ENCODE results near the gene SHC4. TPM values are rescaled to one million over a fixed set of nuclear protein-coding genes. Genes with fewer than 3 reads are reported as not detected.
"Not testable (repeated sequence)": the region's sequence is repeated elsewhere in the genome, so short reads cannot be mapped to it uniquely, and the experiment has no call there.

SHC4 gene
- polyA plus RNA-seq, 1 donor = 3.1 TPM

DNA sequence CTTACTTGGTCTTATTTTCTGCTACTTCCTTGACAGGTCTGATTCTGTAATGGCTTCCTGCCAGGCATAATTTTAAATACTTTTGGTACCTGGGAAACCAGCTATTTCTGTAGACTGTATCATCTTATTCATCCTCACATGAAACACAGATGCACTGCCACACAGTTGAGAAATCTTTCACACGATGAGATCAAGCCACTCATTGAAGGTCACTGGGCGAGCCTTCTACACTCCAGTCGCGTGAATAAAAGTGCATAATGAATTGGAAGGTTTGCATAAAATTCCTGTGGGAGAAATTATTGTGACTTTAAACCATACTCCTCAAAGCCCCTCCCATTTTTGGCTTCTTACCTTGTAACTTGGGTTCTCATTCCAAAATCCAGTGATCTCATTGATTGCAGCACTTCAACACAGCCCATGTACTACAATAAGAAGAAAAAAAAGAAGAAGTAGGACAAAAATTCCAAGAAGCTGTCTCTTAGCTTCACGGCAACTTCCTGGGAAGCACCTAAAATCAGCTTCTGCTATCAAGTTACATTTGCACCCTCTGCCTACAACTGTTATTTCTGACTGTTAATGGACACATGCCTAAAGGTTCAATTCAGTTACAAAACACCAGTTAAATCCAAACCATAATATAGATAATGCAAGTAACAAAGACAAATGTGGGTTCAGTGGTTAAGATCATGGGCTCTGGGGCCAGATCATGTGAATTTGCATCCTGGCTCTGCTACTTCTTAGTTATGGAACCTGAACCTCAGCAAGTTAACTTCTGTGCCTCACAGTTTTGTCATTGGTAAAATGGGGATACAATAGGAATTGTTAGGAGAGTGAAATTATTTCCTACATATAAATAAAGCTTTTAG is 39.0 kb downstream of the SHC4 start:
- DNase-seq = no peak

DNA sequence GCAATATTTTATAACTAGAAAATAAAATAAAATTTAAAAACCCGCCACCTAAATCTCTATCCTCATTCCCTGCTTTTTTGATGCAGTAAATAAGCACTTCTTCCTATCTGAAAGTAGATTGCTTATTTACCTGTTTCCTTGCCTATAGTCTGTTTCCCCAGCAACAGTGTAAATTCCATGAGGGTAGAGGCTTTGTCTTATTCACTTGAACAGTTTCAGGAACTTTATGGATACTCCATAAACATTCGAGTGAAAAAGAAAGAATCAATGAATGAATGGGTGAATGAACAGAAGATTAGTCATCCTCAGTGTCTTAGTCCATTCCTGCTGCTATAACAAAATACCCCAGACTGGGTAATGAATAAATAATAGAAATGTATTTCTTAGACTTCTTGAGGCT is 41.7 kb downstream of the SHC4 start:
- DNase-seq = no peak

DNA sequence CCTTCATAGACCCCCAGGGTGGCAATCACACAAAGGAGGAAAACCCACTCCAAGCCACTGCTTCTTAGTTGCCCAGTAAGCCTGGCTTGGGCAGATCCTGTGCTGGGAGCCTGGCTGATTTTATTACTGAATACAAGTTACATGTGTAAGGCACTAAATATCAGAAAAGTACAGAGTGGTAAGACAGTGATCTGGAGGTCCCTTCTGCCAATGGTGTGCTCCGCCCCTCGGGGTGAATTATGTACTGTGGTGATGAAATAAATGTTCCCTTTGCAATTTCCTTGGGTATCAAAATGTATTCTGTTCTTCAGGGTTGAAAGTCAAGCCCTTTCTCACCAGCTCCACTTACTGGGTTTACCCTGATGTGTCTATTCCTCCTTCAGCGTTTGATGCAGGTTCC is 47.0 kb downstream of the SHC4 start:
- DNase-seq = no peak

DNA sequence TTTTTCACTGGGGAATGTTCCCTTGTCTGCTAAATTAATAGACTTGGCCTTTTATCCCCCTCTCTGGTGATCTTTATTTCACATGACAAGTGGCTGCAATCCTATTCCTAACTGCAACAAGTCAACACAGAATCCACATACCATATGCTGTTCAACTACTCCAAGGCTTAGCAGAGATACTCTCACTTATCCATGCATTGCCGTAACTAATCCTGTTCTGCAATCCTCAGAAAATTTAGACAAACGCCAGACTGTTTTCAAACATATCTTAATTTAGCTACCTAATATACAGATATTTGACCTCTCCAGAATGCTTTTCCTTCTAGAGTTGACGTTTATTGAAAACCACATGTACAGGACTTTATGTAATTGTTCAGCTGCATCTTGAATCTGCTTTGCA is 47.9 kb downstream of the SHC4 start:
- DNase-seq = no peak

DNA sequence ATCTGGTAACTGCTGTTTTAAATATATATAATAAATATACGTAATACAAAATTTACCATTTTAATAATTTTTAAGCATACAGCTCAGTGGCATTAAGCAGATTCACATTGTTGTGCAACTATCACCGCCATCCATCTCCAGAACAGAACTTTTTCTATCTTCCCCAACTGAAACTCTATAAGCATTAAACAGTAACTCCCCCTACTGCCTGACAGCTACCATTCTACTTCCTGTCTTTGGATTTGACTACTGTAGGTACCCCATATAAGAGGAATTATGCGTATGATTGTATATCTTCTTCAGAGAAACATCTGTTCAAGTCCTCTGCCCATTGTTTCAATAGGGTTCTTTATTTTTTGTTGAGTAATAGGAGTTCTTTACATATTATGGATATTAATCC is 49.0 kb downstream of the SHC4 start:
- no peak for DNase-seq

DNA sequence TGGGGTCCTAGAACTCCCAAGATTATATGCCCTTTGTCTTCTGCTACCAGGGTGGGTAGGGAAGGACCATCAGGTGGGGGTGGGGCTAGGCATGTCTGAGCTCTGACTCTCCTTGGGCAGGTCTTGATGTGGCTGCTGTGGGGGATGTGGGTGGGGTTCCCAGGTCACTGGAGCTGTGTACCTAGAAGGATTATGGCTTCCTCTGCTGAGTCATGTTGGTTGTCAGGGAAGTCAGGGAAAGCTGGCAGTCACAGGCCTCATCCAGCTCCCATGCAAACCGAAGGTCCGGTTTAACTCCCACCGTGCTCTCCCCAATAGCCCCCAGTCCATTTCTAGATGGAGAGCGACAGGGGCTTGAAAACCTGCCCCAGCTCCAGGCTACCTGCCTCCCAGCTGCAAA is 50.6 kb downstream of the SHC4 start:
- DNase-seq = no peak

DNA sequence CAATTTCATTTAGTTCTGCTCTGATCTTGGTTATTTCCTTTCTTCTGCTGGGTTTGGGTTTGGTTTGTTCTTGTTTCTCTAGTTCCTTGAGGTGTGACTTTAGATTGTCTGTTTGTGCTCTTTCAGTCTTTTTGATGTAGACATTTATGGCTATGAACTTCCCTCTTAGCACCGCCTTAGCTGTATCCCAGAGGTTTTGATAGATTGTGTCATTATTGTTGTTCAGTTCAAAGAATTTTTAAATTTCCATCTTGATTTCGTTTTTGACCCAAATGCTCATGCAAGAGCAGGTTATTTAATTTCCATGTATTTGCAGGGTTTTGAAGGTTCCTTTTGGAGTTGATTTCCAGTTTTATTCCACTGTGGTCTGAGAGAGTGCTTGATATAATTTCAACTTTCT is 53.2 kb downstream of the SHC4 start:
- DNase-seq = not testable (repeated sequence)

DNA sequence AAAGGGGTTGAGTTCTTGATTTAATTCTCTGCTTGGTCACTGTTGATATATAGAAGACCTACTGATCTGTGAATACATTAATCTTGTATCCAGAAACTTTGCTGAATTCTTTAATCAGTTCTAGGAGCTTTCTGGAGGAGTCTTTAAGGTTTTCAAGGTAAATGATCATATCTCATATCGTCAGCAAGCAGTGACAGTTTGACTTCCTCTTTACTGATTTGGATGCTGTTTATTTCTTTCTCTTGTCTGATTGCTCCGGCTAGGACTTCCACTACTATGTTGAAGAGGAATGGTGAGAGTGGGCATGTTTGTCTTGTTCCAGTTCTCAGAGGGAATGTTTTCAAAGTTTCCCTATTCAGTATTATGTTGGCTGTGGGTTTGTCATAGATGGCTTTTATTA is 54.4 kb downstream of the SHC4 start:
- not testable (repeated sequence) for DNase-seq

DNA sequence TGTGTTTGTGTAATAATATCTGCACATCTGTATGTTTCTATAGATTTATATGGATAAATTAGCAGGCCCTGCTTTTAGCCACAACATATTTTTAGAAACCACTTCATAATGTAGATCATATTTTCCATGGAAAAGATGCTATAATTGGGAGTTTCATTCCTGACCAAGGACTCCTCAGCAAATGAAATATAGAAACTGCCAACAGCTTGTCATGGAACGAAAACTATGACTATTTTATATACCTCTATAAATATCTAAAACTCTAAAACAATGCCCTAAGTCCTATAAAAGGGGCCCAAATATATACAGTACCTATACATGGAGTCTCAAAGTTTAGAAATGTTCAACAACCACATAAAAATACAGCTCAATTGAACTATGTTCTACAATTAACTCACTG is 57.9 kb downstream of the SHC4 start:
- DNase-seq = no peak

DNA sequence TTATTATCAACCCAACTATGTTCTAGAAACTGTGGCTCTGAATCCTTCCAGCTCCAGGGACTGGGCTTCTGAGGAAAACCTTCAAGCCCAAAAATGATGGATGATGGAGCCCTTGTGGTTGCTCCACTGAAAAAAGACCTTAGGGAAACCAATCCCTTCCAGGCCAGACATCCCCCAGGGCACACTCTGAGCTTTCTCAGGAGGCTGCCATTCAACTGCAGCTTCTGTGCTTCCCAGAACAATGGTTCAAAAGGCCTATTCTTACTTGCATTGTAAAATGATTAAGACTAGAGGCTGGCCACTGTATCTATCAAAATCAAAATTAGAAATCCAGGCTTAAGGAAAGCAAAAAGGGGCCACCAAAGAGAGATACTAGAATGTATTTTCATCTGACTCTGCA is 58.5 kb downstream of the SHC4 start:
- no peak for DNase-seq

DNA sequence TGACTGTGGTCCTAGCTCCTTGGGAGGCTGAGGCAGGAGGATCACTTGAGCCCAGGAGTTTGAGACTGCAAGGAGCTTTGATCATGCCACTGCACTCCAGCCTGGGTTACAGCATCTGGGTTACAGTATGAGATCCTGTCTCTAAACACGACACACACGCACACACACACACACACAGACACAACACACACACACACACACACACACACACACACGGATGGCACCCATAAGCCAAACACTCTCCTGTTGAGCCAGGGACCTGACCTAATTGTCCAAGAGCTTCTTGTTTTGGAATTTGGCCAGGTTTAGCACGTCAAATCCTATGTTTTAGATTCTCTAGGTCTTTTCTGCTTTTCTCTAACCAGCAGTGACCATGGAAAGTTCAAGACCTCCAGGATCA is 59.0 kb downstream of the SHC4 start:
- DNase-seq = no peak

DNA sequence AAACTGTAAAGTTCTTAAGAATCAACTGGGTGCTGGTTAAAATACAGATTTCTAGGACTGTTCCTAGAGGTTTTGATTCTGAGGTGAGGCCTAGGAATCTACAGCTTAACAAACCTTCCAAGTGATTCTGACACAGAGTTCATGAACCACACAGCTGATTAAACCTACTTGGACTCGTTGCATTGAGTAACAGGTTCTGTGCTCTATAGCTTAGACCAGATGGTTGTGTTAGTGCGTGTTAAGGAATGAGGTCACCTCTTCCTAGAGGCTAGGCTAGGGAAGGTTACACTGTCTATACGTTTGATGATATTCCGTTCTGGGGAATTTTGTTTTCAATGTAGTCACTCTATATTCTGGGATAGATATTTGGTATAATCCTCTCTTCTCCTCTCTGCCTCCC is 63.9 kb downstream of the SHC4 start:
- DNase-seq = no peak

DNA sequence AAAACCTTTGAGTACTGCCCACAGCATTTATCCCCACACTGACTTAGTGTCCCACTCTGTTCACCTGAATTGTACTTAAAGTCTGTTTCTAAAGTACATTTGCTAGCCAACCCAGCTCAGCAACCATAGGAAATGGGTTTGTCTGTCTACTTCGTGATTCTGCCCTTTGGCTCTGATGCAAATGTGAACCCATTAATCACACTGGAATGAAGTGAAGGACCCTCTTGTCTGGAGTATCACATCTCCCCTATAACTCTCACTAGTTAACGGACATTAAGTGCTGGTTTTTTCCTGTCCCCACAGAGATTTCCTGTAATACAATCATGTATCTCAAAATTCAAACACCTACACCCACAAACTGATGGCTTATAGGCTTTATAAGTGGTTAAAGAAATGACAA is 65.3 kb downstream of the SHC4 start:
- DNase-seq = peak; percentile 42

DNA sequence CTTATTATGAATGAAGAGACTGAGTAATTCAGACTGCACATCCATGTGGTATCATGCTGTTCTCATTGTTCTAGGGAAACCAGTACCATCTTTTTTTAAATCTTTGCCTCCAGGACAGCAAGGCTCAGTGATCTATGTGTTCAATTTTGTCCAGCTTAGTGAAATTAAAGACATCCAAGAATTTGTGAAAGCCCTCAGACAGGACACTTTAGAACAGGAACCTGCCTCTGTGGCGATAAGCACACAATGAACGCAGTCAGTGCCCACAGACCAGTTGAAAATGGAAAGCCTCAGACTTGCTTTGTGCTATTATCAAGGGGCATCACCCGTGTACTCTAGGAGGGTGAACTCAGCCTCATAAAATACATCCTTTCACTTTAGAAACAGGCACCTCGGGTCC is 65.7 kb downstream of the SHC4 start:
- DNase-seq = no peak

DNA sequence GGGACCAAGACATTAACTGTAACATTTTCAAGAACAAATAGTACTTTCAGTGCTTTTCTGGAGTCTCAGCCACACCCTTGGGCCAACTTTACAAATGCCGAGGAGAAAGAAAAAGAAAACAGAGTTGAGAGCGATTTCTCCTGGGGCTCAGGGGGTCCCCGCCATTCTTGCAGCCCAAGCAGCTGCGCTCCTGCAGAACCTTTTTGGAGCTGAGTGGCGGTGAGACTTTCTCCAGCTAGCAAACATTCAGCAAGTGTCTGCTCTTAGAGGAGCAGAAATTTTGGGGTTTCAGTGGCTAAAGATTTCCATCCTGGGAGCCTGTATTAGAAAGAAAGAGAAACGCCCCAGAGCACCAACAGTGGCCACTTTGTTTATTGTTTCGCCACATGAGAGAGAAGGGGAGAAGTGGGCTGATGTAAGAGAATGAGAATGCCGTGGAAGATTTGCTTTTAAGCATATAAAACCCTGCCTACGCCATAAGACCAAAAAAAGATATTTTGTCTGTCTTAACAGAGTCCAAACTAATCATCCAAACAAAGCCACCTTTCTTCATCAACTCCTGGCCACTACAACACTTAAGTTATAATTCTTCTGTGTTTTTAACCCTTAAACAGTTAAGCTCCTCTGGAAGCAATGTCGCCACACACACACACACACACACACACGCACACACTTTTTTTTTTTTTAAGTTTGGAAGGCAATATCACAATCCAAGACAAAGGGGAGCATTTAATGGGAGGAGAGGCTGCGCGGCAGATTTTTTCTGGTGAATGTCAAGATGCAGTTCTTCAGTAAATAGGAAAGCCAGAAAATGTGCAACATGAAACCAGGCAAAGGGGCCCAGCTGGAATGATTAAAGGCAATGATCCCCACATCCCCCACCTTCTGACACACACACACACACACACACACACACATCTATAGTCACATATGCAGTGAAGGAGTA is 66.6 kb downstream of the SHC4 start:
- DNase-seq = peak; percentile 85

DNA sequence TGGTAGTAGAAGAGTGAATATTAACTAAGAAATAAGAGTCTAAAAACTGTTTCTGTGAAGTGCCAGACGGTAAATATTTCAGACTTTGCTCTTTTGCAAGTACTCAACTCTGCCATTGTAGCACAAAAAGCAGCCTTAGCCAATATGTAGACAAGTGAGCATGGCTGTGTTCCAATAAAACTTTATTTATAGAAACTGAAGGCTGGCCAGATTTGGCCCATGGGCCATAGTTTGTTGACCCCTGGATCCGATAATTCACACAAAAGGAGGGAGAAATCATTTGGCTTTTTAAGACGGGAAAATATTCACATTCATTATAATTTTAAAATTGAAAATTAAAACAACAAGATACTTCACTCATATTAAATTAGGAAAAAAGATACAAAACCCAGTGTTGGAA is 70.4 kb downstream of the SHC4 start:
- DNase-seq = no peak

DNA sequence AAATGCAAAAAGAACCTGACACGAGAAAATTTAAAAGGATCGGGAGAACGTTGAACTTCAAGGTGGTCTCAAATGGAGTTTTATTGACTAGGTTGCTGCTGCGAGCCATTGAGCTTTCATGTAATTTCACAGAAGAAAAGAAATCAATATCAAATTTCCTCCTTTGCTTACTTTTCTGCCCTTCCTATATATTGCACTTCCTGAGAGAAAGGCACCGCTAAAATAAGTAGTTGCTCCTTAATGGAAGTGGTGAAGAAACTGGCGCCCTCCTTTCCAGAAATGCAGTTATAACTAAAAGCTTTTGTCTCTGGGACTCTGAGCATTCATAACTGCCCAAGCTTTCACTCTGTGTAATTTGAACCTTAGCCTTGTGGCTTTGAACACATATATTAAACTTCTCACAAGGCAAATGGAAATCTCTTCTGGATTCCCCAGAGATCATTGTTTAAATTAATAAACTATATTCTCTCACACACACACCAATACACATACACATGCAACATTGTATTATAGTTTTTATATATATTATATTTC is 72.4 kb downstream of the SHC4 start:
- peak; percentile 28 for DNase-seq

DNA sequence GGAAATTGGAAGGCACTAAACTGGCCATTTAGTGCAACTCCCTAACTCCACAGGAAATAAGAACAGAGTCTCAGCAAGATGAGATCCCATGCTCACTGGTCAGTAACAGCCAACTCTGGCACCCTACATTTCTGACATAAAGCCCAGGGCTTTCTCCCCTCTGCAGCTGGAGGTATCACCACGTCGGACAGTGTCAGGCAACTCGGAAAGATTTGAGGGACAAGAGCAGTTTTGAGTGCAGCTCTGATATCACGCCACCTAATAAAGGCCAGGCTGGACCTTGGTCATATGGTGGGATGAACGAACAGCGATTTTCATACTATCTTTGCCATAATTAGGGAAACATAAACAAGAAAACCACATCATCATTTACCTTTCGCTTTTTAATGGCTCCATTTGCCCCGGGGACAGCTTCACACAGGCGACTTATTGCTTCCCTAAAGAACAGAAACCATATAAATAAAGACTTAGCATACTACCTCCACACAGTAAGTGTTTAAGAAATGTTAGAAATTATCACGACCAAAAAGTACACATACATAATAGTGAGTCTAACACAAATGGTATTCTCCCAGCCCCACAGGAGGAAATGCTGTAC is 73.2 kb downstream of the SHC4 start:
- no peak for DNase-seq

DNA sequence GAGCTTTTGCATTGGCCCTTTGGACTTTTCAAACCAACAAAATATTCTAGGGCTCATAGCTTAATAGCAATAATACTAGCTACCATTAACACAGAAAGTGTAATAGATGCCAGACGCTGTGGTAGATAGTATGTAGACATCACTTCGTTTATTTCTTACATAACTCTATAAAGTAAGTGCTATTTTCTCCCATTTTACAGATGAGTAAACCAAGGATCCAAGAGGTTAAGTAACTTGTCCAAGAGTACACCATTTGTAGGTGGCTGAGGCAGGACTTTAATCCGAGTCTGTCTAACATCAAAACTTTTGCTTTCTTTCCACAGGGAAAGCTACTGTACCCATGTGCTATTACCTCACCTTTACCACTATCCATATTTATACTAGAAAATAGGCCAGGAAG is 73.8 kb downstream of the SHC4 start:
- DNase-seq = no peak

DNA sequence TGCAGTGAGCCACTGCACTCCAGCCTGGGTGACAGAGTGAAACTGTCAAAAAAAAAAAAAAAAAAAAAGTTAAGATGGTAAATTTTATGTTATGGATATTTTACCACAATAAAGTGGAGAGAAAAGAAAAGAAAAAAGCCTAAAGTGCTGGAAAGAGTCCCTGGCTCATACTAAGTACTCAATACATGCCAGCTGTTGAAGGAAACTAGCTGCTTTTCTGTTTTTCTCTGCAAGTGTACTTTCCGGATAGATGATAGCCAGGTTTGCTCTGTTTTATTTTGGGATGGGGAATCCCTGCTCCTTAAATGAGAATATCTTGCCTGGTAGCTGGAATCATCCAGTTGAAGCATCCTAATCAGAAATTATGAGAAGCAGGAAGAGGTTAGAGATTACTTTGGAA is 74.9 kb downstream of the SHC4 start:
- no peak for DNase-seq

DNA sequence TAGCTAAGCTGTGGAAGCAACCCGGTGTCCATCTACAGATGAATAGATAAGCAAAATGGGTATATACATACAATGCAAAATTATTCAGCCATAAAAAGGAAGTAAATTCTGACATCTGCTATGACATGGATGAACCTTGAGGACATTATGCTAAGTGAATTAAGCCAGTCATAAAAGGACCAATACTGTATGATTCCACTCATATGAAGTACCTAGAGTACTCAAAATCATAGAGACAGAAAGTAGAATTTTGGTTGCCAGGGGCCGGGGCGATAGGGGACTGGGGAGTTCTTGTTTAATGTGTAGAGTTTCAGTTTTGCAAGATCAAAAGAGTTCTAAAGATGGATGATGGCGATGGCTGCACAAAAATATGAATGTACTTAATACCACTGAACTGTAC is 75.5 kb downstream of the SHC4 start:
- DNase-seq = no peak

DNA sequence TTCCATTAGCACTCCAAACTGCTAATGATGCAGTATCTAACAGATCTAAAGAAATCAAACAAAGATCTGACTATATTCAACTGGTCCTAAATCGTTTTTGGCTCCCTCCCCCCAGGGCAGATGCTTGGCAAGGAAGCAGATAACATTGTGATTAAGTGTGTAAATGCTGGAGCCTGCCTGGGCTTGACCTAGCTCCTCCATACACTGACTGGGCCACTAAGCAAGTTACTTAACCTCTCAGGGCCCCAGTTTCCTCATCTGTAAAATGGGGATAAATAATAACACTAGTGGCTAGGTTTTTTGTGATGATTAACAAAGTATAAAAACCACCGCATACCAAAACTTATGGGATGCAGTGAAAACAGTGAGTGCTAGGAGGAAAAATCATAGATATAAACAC is 76.6 kb downstream of the SHC4 start:
- no peak for DNase-seq

DNA sequence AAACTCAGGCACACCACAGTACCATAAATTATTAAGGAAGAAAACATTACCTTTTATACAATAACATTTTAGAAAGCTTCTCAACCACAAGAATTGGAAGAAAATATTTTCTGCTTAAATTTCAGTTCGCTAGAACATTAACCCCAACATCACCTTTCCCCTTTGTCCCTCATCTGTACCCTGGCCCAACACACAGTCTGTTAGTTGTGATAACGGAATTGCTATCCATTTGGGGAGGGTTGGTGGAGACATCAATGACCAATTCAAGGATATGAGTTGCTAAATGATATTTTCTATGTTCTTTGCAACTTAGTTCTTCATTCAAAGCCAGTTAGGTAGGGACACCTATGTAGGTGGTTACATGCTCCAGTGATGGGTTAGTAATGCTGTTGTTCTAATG is 80.0 kb downstream of the SHC4 start:
- no peak for DNase-seq

Data from left kidney (tissue), 2 donors.